Activated T-cell treated with anti-CD3 and anti-CD28 coated beads, Interleukin-2, amount 50 U/mL, for 48 hours (primary cell): ENCODE measurements around the gene MID1.

ENCODE experiments used
- DNase-seq, 2 experiments: peaks; one replicate each; pipeline ENCODE4 v3.0.0-alpha.2; 2020

The MID1 gene

DNA sequence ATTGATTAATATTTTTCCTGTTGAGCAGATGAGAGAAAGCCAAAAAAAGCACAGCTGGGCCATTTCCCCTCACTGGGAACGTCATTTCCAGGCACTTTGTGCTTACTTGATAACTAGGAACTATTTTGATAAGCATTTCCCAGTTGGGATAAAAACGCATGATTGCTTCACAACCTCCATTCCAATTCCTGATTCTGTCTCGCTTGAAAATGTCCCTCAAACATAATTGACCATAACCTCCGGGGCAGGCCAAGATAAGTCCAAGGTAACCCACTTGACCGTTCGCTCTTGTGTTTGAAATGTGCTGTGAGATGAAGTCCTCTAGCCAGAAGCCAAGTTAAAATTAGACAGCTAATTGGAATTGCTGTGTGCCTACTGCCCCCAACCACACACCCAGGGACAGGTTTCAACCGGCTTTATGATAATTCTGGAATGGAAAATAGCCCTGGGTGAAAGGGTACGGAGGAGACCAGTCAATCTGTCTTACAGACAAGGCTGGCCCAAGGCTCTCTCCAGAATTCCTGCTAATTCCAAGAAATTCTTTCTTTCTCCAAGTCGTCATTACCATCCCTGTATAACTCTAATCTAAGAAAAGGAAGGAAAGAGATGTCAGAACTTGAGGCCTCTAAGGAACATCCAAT, 137.1 kb downstream of the MID1 start:
- no peak for DNase-seq

DNA sequence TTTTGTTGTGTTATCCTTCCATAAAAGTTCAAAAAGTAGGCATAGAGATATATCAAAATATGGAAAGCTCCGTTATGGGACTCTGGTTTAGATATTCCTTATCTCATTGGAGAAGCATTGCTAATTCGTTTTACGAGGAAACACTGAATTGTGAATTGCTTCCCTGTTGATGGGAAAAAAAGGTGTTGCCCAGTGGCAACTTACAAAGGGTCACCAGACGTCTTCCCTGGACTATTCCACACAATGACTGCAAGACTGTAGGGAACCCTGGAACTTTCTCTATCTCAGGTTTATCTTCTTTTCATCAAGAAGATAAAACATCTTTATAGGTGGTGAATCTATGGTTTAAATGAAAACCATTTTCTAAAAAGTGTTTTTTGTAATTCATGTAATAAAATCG, 137.7 kb downstream of the MID1 start:
- DNase-seq: no peak

DNA sequence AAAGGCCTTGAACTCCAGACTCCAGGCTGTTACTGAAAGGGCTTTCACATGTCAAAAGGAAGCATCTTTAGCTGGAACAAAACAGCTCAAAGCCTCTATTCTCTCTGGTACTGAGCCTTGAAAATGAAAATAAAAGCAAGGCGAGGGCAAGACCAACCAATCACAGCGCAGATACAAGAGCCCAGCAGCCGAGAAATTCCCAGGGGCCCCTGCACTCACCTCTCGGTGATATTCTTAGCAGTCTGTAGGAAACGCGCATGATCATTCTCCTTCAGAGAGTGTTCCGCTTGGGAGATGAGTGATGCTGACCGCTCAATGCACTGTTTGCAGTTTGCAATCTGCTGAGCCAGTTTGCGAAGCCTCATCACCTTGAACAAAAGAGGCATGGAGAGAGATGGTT, 138.1 kb downstream of the MID1 start:
- DNase-seq: no peak

DNA sequence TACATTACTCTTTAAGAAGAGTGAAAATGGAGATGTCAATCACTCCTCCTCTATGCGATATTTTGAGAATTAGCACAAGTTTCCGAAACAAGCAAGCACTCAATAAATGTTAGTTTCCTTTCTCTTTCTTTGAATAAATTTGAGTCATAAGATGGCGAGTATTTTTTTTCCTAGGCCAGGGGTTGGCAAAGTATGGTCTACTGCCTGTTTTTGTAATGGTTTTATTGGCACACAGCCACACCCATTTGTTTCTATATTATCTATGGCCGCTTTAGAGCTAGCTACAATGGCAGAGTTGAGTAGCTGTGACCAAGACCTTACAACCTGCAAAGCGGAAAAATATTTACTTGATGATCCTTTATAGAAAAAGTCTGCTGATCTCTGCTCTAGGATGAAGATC, 139.5 kb downstream of the MID1 start:
- no peak for DNase-seq

GRCh38 chrX:10479508-10479907, 140.9 kb downstream of the MID1 start:
- no peak for DNase-seq

- DNase-seq: no peak
Observed at GRCh38 chrX:10477525-10477924, 142.9 kb downstream of the MID1 start.

- no peak for DNase-seq
Observed at GRCh38 chrX:10474913-10475568, 145.3 kb downstream of the MID1 start.

GRCh38 chrX:10474510-10474909, 145.9 kb downstream of the MID1 start:
- no peak for DNase-seq

DNA sequence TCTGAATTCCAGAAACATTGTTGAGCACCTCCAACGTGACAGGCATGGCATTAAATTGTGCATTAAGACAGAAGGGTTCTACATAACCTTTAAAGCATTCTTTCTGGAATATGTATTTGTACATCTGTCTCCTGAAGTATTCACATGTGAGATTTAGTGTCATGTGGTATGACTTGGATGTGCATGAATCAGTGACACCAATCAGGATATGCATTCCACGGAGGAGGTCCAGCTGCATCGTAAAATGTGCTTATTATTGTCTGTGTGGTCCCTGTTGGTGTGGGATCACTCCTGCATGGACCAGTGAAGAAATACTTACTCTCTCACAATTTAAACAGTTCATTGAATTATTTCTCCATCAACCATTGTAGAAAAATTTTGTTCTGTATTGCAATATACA, 149.0 kb downstream of the MID1 start:
- no peak for DNase-seq

GRCh38 chrX:10470009-10470408, 150.4 kb downstream of the MID1 start:
- no peak for DNase-seq

- DNase-seq: no peak
Observed at GRCh38 chrX:10467793-10468192, 152.6 kb downstream of the MID1 start.

GRCh38 chrX:10465254-10465653, 155.1 kb downstream of the MID1 start:
- DNase-seq: no peak

DNA sequence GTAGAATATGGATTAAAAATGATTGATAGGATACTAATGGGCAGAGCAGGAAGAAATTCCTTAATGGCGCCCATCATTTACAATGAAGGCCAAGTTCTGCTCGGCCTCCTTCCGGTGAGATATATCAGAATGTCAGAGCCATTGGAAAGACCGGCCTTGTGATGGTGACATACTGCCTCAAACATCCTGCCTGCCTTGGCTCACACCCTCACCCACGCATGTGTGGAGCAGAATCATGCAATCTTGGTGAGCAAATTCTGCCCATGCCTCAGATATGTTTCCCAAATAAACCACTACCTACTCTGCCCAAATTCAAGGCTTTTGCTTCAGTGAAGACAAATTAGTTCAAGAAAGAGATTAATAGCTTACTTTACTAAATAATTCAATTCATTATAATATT, 163.3 kb downstream of the MID1 start:
- no peak for DNase-seq

- DNase-seq: no peak
Observed at GRCh38 chrX:10453945-10454344, 166.4 kb downstream of the MID1 start.

DNA sequence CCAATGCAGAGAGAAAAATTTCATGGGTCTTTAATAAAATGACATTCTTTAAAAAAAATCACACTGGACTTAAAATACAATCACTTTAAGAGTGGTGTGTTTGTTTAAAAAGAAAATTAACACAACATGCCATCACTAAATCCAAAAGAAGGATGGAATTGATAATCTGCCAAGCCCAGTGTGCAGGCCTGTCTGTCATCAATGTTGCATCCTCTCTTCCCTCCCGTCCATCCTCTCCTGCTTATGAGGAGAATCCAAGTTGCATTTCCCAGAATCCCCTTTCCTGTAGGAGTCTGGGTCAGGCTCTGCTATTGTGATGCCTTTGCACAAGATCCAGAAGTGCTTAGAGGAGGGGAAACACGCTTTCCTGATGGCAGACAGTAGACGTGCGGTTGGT, 169.4 kb downstream of the MID1 start:
- DNase-seq: no peak

DNA sequence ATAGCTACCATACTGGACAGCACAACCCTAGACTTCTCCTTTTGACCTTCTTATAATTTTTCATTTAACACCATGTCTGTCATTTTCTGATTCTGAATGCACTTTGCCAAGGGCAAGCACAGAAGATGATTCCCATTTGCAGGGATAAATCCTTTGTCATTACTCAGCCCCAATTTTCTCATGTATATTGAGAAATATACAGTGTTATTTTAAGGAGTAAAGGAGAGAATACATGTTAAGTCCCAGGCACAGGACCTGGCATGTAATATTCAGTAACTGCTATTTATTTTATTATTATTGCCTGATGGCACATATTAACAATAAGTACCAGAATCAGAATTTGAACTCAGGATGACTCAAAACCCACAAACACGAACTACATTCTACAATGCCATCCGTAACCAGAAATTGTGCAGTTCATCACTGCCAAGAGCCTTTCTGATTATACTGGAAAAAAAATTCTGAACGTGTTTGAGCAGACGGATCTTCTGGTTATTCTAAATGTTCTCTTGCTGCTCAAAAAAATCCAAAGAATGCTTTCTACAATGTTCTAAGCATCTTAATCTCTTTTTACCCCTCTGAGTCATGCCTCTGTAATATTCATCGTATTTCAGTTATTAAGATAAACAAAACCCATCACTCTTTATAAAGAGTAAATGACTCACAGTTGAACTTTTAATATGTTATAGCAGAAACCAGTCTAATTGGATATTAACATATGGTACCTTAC, 170.0 kb downstream of the MID1 start:
- DNase-seq: no peak

GRCh38 chrX:10447564-10448214, 172.7 kb downstream of the MID1 start:
- DNase-seq: no peak

GRCh38 chrX:10444204-10444603, 176.2 kb downstream of the MID1 start:
- no peak for DNase-seq

DNA sequence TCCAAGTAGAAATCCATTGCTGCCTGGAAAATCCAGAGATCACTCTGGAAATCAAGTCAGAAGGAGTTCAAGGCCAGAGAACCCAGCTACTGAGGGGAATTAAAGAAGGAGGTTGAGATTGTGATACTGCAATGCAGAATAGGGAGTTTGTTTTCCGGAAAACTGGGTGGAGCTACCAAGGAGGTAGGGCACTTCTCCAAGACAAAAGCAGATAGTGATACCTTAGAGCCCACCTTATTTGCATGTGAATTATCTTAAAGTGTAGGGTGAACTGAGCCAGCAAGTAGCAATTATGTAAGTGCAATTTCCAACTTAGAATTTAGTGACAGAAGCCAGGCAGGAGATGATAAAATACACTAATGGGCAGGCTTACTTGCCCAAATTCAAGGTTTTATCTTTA, 178.9 kb downstream of the MID1 start:
- DNase-seq: no peak

DNA sequence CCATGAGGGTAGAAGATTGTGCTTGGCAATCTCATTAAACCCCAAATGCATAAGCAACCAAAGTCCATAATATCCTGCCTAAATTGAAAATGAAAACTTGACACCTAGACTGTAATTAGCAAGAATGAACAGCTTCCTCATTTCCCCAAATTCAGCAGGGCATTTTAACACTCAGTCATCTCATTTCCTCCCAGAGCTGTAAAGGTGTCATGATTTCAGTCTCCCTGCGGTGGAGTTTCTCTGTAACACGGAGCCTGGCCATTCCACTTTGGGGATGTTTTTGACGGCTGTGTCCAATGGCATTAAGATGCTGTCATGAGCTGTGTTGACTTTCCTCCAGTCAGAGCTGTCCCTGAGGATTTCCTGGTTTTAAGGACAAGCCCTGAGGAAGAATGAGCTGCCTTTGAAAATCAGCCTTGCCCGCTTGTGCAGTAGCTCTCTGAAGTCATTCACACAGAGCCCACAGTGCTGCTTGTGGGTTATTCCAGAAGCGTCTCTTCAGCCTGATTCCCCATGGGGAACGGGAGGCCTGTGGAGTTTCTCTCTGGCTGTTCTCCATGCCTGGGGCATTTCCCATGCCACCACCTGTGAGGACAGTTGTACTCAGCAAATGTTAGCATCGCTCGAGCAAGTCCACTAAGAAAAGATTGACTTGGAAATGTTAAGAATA, 187.0 kb downstream of the MID1 start:
- no peak for DNase-seq

DNA sequence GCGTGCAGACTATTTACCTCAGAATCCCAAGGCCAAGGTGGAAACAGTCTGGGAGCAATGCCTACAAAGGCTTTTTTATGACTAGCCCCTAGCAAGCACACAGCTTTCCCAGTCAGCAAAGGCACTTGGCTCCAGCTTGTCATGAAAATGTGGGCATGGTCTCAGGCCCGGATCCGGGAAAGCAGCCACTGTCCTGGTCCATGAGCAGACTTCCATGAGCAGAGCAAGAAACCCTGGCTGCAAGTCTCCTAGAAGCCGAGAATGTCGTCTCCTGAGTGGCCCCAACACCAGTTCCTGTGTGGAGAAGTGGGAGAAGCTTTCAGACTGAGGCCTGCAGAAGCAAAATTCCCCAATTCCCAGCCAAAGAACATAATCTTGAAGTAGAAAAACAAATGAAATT, 190.5 kb downstream of the MID1 start:
- DNase-seq: no peak

- no peak for DNase-seq
Observed at GRCh38 chrX:10427249-10427648, 193.1 kb downstream of the MID1 start.

- no peak for DNase-seq
Observed at GRCh38 chrX:10423716-10424115, 196.7 kb downstream of the MID1 start.
